DMS114 treated with DMSO at 0.1 percent for 48 hours (cell line): ENCODE results near the gene NEGR1.

Source experiments
- DNase-seq: peaks from one replicate; lab custom pipeline; 2025; ENCODE audit not compliant: unreplicated experiment; lab: John Stamatoyannopoulos, UW

Gene NEGR1

GRCh38 chr1:72122099-72122880 lies 160.0 kb downstream of the NEGR1 start:
- no peak for DNase-seq

DNA sequence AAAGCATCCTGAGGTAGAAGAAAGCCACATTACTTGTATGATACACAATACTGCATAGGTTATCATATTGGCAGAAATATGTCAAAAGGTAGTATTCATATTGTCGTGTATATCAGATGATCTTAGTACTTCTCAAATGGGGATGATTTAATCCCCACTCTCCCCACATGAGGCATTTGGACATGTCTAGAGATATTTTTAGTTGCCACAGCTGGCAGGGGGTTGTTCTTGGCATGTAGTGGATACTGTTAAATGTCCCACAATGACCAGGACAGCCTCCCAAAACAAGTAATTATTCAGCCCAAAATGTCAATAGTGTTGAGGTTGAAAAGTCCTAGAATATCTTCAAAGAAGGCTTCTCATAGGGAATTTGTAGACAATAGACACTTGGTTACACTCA lies 162.8 kb downstream of the NEGR1 start:
- DNase-seq, result no peak

DNA sequence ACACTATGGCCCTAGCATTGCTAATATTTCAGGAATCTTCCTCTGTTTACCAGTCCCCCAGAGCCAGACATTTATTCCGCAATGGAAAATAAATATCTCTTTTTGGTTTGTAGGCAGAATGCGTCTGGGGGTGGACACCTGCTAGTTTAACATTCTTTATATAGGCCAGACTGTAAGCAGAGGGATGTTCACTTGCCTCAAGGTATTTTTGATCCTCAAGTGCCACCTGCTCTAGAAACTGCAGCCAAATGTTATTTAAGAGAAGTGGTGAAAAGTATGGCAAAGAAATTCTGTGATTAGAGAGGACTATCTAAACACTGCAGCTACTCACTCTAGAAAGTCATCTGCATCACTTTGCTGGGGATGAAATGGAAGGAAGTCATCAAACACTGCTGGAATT lies 164.7 kb downstream of the NEGR1 start:
- no peak for DNase-seq

DNA sequence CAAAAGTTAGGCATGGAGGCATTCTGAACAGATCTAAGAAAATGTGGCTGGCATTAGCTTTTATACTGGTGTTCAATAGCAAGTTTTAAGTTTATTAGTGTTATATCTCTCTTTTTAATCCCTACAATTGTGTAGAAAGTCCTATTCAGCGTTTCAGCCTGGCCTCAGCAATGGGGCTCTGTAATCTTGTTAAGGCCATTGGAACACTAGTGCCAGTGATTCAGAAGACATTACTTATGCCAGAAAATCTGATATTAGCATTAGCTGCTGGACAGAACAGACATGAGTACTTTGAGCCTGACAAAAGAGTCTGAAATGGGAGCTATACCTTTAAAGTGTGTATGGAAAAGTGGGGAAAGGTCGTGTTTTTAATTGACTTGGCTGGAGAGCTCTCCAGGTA lies 167.0 kb downstream of the NEGR1 start:
- no peak for DNase-seq

- DNase-seq, result no peak
Observed at GRCh38 chr1:72111662-72112061, 170.7 kb downstream of the NEGR1 start.

- no peak for DNase-seq
Observed at GRCh38 chr1:72109916-72110315, 172.4 kb downstream of the NEGR1 start.

- no peak for DNase-seq
Observed at GRCh38 chr1:72105201-72105600, 177.1 kb downstream of the NEGR1 start.

DNA sequence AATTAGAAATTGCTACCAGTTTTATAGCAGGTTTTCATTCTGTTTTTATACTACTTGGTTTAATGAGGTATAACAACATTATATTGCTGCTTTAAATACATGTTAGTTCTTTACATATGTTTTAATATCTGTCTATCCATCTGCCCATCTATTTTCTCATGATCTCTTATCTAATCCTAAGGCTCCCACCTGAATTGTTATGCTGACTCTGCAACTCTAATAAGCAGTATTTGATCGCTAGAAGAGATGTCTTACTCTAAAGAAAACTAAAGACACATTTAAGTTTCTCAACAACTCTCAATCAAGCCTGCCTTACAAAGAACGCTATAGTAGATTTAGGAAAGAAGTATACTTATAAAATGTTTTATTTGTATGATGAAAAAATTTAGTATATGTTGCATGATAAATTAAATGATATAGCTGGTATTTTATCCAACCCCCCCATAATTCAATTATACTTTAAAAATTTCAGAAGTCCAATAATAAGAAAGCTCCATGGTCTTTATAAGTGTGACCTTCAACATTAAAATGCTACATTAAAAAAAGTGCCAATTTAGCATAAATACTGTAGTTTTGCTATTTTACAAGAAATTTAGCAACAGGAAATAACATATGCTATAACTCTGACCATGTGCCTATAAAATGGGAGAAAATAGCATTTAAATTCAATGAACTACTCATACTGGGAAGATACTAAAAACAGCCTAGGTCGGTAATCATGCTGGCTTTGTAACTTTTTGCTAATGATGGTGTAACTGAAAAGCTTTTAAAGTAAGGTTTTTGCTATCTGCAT lies 180.3 kb downstream of the NEGR1 start:
- DNase-seq, result no peak

GRCh38 chr1:72100771-72101170 lies 181.6 kb downstream of the NEGR1 start:
- DNase-seq, result no peak

GRCh38 chr1:72097851-72098570 lies 184.3 kb downstream of the NEGR1 start:
- DNase-seq, result no peak

DNA sequence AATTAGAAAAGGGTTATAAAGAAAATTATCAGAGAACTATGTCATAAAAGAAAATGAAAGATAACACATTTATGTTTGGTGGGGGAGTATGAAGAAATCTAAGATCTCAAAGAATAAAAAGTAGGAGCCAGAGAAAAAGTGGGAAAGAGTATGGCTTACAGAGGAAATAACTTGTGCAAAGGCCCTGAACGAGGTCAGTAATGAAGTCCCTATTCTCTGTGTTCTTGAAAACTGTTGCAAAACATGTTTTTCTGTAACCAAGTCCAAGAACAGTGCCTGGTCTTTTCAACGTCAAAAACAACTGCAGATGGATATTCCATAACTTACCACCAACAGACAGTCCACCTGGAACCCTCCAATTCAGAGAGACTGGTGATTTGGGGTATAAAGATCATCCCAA lies 188.1 kb downstream of the NEGR1 start:
- no peak for DNase-seq

- DNase-seq, result no peak
Observed at GRCh38 chr1:72086394-72086793, 195.9 kb downstream of the NEGR1 start.

DNA sequence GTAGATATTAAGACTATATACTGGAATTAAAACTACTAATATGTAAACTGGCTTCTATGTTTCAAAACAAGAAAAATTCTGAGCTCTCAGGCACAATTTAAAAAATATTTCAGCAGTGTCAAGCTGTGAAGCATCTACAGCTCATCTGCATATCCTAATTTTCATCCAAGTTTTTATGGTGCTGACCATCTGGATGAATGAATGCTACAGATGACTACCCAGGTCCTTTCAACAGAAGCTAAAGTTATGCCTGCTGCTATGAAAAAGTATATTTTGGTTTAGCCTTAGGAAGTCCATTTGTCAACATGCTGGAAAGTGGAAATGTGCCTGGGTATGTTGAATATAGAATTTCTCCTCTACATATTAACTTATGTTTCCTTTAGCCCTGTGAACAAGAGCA lies 206.9 kb downstream of the NEGR1 start:
- no peak for DNase-seq

DNA sequence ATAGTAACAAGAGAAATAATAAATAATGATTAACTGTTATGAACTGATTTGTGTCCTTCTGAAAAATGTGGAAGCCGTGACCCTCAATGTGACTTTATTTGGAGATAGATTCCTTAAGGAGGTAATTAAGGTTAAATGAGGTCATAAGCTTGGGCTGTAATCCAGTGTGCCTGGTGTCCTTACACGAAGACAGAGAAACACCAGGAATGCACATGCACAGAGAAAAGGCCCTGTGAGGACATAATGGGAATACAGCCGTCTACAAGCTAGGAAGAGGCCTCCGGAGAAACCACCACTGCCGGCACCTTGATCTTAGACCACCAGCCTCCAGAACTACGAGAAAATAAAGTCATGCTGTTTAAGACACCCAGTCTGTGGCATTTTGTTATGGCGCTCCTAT lies 215.9 kb downstream of the NEGR1 start:
- DNase-seq, result no peak

GRCh38 chr1:72064196-72065075 lies 217.9 kb downstream of the NEGR1 start:
- DNase-seq, result no peak

DNA sequence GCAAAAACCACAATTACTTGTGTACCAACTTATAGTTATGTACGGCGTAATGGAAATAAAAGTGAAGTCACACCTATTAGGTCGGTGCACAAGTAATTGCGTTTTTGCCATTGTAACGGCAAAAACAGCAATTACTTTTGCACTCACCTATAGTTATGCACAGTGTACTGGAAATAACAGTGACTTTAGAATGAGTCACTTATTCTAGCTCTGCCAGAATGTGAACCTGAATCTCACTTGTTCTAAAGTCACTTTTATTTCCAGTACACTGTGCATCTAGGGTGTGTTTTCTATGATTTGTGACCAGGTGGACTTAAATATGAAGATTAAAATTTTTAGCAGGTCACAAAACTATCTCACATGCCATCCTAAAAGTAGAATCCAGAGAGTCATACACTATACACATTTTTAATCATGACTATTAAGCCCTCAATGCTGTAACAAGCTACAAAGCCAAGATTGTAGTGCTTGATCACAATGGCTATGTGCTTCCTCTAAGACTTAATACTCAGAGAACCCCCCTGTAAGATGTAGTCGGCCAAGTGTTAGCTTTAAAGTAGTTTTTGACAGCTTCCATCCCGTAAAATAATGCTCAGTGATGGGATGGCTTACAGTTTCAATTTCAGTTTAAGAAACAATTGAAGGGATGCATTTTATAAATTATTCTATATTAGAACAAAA lies 218.8 kb downstream of the NEGR1 start:
- no peak for DNase-seq

- DNase-seq, result no peak
Observed at GRCh38 chr1:72062584-72062983, 219.8 kb downstream of the NEGR1 start.

GRCh38 chr1:72060466-72061245 lies 221.7 kb downstream of the NEGR1 start:
- no peak for DNase-seq

GRCh38 chr1:72056516-72056915 lies 225.8 kb downstream of the NEGR1 start:
- no peak for DNase-seq

GRCh38 chr1:72051538-72051937 lies 230.8 kb downstream of the NEGR1 start:
- no peak for DNase-seq
